Epithelial cell of prostate (primary cell): Measurements from ENCODE around the gene SLF1.

Experiments
- DNase-seq: peaks from one replicate; pipeline ENCODE4 v3.0.0-alpha.2; 2011; ENCODE audit warnings: low read depth, low spot score
- H3K27ac ChIP-seq: fragments of 450-650 bp; 2 replicates; pipeline ENCODE4 v1.5.1; 2017; ENCODE audit warnings: mild to moderate bottlenecking

Gene SLF1

GRCh38 chr5:94658272-94658671 is 39.8 kb downstream of the SLF1 start:
- DNase-seq: no peak
- no peak overlapping the region for H3K27ac ChIP-seq

GRCh38 chr5:94660506-94660905 is 42.0 kb downstream of the SLF1 start:
- no peak overlapping the region for H3K27ac ChIP-seq
- DNase-seq: no peak

DNA sequence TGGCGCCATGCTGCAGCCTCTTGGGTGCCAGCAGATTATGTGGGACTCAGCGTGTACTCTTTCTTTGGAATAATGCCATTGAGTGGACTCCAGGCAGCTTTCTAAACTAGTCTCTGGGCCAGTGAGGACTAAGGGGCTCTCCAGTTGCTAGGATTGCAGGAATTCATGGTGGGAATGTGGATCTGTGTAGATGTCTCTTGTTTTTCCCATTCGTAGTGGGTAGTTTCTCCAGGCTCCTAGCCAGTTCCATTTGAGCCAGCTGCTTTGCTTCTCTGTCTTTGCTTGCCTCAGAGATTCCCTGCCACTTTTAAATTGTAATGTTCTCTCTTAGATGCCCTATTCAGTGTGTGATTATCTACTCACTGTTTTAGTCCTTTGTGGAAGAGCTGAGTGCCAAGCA is 42.6 kb downstream of the SLF1 start:
- no peak for DNase-seq
- H3K27ac ChIP-seq: no peak overlapping the region

DNA sequence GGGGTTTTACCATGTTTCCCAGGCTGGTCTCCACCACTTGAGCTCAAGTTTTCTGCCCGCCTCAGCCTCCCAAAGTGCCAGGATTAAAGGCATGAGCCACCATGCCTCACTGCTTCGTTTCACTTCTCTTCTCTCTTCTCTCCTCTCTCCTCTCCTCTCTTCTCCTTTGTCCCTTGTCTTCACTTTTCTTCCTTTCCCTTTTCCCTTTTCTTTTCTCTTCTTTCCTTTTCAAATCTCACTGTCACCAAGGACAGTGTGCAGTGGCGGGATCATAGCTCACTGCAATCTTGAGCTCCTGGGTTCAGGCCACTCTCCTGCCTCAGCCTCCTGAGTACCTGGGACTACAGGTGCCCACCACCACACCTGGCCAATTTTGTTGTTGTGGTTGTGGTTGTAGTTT is 49.5 kb downstream of the SLF1 start:
- no peak overlapping the region for H3K27ac ChIP-seq
- DNase-seq: no peak

DNA sequence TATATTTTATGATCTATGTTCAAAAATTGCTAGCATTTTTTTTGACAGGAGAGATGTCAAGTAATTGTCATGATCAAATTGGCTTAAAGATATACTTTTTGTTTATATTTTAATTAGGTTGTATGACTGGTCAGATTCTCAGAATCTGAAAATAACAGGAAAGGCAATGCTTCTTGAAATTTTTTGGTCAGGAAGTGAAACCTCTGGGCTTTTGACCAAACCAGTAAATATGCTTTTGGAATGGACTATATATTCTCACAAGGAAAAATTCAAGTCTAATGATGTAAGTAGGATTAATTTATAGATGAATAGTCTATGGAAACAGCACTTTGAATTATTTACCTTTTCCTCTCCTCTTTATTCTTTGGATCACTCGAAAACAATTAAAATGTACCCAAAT is 52.3 kb downstream of the SLF1 start:
- no peak overlapping the region for H3K27ac ChIP-seq
- DNase-seq: no peak

- no peak overlapping the region for H3K27ac ChIP-seq
- DNase-seq: no peak
Observed at GRCh38 chr5:94672746-94673145, 54.3 kb downstream of the SLF1 start.

GRCh38 chr5:94674490-94675382 is 56.3 kb downstream of the SLF1 start:
- DNase-seq: no peak
- H3K27ac ChIP-seq: no peak overlapping the region

DNA sequence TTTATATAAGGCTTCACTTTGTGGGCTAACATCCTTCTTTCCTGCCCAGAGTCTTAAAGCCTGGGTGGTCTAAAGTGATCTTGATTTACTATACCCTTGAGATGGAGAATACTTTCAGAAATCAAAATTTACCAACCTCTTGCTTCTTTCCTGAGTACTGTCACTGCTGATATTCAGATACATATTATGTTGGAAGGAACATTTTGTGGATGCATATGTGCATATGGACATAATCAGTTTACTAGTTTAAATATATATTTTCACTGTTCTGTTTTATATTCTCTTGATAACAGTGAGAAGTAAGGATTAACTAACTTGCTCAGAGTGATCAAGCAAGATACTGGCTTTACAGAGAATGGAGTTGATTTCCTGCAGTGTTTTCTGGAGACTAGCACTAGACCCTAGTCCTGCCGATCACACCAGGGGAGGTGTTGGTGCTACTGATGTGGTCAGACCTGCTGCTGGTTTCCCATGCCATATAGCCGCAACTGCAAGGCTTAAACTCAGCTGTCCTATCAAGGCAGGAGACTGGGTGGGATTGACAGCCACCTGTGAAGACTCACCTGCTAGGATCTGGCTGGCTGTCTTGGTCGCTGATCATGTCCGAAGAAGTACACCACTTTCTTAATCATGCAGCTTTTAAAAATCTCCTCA is 57.6 kb downstream of the SLF1 start:
- no peak for DNase-seq
- H3K27ac ChIP-seq: no peak overlapping the region

- DNase-seq: no peak
- no peak overlapping the region for H3K27ac ChIP-seq
Observed at GRCh38 chr5:94682814-94683520, 64.5 kb downstream of the SLF1 start.

GRCh38 chr5:94689908-94690307 is 71.4 kb downstream of the SLF1 start:
- no peak overlapping the region for H3K27ac ChIP-seq

GRCh38 chr5:94690778-94691177 is 72.3 kb downstream of the SLF1 start:
- no peak for DNase-seq
- H3K27ac ChIP-seq: no peak overlapping the region

More at GRCh38 chr5:94689908-94690307, 71.4 kb downstream of the SLF1 start:
- no peak for DNase-seq

DNA sequence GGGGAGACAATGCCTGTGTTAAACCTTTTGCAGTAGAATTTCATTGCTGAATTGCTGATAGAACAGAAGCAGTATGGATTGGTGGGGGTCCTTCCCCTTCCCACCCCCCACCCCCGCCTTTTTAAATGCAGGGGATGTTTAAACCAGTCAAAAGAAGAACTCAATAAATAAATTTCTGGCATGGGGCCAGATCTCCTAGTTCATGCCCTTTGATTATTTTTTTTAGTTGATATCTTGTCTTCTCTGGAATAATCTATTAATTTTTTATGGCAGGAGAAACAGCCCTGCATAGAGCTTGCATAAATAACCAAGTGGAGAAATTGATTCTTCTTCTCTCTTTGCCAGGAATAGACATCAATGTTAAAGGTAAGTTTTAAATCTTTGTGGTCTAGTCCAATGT is 72.8 kb downstream of the SLF1 start:
- no peak overlapping the region for H3K27ac ChIP-seq
- no peak for DNase-seq

GRCh38 chr5:94691949-94692348 is 73.5 kb downstream of the SLF1 start:
- H3K27ac ChIP-seq: no peak overlapping the region
- DNase-seq: no peak

DNA sequence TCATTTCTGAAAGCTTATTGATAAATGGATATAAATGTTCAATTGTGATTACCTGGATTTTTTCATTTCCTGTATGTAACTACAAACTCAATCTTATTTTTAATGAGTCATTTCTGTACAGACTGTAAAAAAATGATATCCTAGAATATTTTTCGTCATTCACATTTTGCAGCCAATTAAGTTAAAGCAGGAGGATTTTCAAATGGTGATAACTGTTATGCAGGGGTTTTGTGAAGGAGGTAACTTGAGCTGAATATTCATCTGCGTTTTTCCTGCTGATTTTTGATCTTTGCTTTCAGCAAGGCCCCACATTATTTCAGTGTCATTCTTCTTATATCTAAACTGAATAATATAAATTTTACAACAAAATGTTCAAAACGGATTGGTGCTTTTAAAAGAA is 74.1 kb downstream of the SLF1 start:
- no peak for DNase-seq

GRCh38 chr5:94693043-94693822 is 74.8 kb downstream of the SLF1 start:
- peak; percentile 77 for DNase-seq
- peak overlapping the region; percentile 33 for H3K27ac ChIP-seq

More for the DNA sequence above, 74.1 kb downstream of the SLF1 start:
- peak overlapping the region; percentile 33 for H3K27ac ChIP-seq

GRCh38 chr5:94693845-94694370 is 75.4 kb downstream of the SLF1 start:
- no peak for DNase-seq
- no peak overlapping the region for H3K27ac ChIP-seq

DNA sequence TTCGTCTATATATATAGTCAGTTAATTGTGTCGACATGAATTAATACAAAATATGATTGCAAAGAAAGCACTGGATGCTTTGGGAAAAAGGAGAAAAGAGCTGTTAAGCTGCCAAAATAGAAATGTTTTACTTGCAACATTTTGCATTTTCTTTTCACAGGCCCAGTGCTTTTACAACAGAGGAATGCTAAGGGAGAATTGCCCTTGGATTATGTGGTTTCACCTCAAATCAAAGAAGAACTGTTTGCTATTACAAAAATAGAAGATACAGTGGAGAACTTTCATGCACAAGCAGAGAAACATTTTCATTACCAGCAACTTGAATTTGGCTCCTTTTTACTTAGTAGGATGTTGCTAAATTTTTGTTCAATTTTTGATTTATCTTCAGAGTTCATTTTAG is 76.2 kb downstream of the SLF1 start:
- DNase-seq: no peak
- H3K27ac ChIP-seq: no peak overlapping the region

DNA sequence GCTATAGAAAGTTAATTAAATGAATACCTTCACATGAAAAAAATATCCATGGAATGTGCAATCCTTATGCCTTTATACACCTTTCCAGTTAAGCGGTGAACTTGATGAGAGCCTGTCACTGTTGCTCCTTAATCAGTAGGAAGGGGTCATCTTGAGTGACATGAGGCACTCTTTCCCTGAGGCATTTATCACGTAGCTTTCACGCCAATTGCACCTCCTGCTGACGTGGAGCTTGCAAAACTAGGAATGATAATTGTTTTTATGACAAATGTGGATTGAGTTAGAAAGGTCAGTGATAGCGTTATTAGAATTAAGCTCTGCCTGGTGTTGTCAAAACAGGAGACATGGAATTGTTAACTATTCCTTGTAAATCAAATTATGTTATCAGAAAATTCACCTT is 79.7 kb downstream of the SLF1 start:
- DNase-seq: no peak
- no peak overlapping the region for H3K27ac ChIP-seq

DNA sequence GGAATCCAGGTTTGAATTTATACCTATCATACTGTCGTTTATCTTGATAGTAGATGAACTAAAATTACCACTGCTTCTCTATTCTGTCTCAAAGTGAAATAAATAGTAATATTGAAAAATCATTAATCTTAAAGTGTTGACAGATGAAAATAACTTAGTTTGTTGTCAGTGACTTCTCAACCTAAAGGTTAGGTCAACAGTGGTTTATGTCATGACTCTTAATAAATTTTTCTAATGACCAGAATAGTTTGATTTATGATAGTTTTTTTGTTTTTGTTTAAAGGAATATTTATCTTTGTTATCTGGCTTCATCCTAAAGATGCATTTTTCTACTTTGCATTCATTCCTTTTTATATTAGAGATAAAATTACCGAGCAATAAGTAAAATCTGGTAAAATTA is 81.1 kb downstream of the SLF1 start:
- no peak for DNase-seq
- no peak overlapping the region for H3K27ac ChIP-seq

DNA sequence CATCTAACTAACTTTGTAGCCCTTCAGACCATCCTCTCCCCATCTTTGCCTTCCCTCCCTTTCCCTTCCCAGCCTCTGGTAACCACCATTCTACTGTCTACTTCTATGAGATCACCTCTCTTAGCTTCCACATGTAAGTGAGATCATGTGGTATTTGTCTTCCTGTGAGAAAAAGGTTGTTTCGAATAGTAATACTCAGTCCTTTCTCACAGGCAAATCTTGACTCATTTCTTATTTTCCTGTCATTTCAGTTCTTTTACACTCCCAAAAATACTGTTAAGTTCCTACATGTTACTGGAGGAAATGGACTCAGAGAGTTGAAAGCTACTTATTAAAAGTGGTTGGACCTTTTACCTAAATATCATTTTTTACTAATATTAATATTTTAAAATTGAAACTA is 82.1 kb downstream of the SLF1 start:
- no peak overlapping the region for H3K27ac ChIP-seq
- no peak for DNase-seq
